ENCODE data around the gene AASDHPPT. TPM values are rescaled to one million over a fixed set of nuclear protein-coding genes. Genes with fewer than 3 reads are reported as not detected.
"Not testable (repeated sequence)": the region's sequence is repeated elsewhere in the genome, so short reads cannot be mapped to it uniquely, and the experiment has no call there.

The AASDHPPT gene
- total RNA-seq, 4 donors from 2014 or later: 35.3 to 49.0 (median 42.4) TPM

DNA sequence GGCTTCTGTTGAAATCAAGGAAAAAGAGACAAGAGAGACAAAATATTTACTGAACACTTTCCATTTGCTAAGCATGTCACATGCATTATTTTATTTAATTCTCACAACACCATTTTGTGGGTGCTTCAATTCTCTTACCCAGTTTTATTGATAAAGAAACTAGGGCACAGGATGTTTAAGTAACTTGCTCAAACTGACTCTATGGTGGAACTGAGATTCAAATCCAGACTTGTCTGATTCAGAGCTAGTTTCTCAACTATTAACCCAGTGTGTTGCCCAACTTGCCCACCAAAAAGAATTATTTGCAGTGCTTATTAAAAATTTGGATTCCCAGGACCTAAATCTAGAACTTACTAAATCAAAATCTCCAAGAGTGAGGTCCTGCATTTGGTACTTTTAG, 33.9 kb upstream of the AASDHPPT start:
- no peak overlapping the region for H3K4me3 ChIP-seq (replicated peaks in 1 of 3)
- TF ChIP-seq POLR2A (IDR thresholded peaks at IDR 0.05): no peak
- TF ChIP-seq, protein P1, sequence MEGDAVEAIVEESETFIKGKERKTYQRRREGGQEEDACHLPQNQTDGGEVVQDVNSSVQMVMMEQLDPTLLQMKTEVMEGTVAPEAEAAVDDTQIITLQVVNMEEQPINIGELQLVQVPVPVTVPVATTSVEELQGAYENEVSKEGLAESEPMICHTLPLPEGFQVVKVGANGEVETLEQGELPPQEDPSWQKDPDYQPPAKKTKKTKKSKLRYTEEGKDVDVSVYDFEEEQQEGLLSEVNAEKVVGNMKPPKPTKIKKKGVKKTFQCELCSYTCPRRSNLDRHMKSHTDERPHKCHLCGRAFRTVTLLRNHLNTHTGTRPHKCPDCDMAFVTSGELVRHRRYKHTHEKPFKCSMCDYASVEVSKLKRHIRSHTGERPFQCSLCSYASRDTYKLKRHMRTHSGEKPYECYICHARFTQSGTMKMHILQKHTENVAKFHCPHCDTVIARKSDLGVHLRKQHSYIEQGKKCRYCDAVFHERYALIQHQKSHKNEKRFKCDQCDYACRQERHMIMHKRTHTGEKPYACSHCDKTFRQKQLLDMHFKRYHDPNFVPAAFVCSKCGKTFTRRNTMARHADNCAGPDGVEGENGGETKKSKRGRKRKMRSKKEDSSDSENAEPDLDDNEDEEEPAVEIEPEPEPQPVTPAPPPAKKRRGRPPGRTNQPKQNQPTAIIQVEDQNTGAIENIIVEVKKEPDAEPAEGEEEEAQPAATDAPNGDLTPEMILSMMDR (IDR thresholded peaks at IDR 0.05): no peak
- H3K36me3 ChIP-seq: no peaks in the 10 kb centered on the region
- H3K4me1 ChIP-seq: no peaks in the 10 kb centered on the region
- H3K27me3 ChIP-seq: no peaks in the 10 kb centered on the region
- intact Hi-C loops (cut with DNase I): no loop called here
- no peak for DNase-seq
- H3K27ac ChIP-seq: no peak overlapping the region
- no peaks in the 10 kb centered on the region for H3K9me3 ChIP-seq

DNA sequence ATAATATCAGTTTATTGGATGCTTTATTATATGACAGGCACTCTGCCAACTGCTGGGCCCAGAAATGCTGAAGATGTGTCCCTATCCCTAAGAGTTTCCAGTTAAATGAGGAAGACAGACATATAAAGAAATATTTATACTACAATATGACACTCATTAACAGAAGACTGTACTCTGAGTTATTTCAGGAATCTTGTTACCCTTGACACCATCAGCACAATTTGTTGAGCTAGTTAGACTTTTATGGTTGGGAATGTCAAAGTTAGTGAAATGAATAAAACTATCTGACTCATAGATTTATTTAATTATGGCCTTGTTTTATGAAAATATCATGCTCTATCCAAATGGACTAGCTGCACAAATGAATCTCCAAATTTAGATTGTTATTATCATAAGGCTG, 29.8 kb upstream of the AASDHPPT start:
- Histone ChIP-seq H3K27me3 (no peaks in the 10 kb centered on the region), H3K36me3 (no peaks in the 10 kb centered on the region), H3K4me3 (replicated peaks in 1 of 3) (no peak overlapping the region), H3K27ac (no peak overlapping the region), H3K4me1 (no peaks in the 10 kb centered on the region), H3K9me3 (no peaks in the 10 kb centered on the region)
- TF ChIP-seq POLR2A (IDR thresholded peaks at IDR 0.05): no peak
- TF ChIP-seq, protein P1 (IDR thresholded peaks at IDR 0.05): no peak
- no peak for DNase-seq
- intact Hi-C loops (cut with DNase I): no loop called here

DNA sequence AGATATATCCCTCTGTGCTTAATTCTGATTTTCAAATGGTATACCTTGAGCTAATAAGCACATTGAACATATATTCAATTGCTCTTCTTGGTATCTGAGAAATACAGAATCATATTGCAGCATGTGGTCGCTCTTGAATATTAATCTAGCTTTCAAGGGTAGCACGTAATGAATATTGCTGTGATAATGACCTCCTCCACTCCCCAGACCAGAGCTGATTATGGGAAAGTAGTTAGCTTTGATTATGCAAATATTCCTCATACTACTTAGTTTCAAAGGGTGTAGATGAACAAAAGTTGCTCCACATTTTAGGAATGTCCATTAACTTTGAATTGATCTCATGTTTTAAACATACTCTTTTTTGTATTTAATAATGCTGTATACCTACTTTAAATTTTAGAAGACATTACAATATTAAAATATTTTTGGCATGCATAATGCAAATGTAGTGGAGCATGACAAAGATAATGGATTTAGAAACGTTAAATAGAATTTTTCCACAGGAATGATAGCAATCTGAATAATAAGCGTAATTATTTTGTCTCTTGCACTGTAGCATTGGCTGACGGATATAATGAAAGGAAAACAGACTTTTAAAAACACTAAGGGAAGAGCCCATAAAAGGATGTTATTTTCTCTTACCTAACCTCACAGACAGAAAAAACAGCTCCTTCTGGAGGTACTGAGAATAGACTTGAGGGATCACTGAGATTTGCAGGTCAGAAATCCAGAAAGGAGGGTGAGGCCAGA, 27.6 kb upstream of the AASDHPPT start:
- Histone ChIP-seq H3K27ac (no peak overlapping the region), H3K9me3 (no peaks in the 10 kb centered on the region), H3K4me1 (no peaks in the 10 kb centered on the region), H3K4me3 (replicated peaks in 1 of 3) (no peak overlapping the region), H3K27me3 (no peaks in the 10 kb centered on the region), H3K36me3 (no peaks in the 10 kb centered on the region)
- no peak for TF ChIP-seq POLR2A (IDR thresholded peaks at IDR 0.05)
- TF ChIP-seq, protein P1 (IDR thresholded peaks at IDR 0.05): no peak
- WGBS, 2 donors: 74 to 79% methylated on average over 5 of the region's 5 CpGs
- intact Hi-C loops (cut with DNase I): no loop called here
- DNase-seq: no peak

DNA sequence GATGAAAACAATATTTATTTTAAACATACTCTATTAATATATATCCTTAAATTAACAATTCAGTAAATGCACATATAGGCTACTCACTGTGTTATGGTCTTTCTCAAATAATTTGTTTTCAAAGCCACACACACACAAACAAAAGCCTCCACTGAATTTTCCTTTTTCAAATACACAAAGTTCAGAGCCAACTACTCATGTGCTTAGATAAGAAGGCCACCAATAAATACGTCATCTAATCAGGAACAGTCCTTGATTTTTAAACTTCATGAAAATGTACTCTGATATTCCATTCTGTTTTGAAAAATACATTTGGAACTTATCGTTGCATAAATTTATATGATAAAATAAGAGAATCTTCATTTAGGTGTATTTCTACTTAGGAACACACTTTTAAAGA, 26.4 kb upstream of the AASDHPPT start:
- Histone ChIP-seq H3K27me3 (no peaks in the 10 kb centered on the region), H3K36me3 (no peaks in the 10 kb centered on the region), H3K4me3 (replicated peaks in 1 of 3) (no peak overlapping the region), H3K4me1 (no peaks in the 10 kb centered on the region), H3K9me3 (no peaks in the 10 kb centered on the region), H3K27ac (no peak overlapping the region)
- WGBS, 2 donors: 89% methylated on average over 2 of the region's 2 CpGs
- intact Hi-C loops (cut with DNase I): no loop called here
- TF ChIP-seq, protein P1 (IDR thresholded peaks at IDR 0.05): no peak
- TF ChIP-seq POLR2A (IDR thresholded peaks at IDR 0.05): no peak
- no peak for DNase-seq

DNA sequence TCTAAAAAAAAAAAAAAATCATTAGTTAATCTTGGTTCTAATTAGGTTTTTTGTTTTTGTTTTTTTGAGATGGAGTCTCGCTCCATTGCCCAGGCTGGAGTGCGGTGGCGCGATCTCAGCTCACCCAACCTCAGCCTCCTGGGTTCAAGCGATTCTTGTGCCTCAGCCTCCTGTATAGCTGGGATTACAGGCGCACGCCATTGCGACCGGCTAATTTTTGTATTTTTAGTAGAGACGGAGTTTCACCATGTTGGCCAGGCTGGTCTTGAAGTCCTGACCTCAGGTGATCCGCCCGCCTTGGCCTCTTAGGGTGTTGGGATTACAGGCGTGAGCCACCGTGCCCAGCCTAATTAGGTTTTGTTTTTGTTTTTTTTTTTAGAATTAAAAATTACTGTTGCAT, 19.1 kb upstream of the AASDHPPT start:
- intact Hi-C loops (cut with DNase I); H3K27me3 ChIP-seq; DNase-seq; H3K9me3 ChIP-seq; H3K36me3 ChIP-seq; H3K27ac ChIP-seq; H3K4me3 ChIP-seq (replicated peaks in 1 of 3); H3K4me1 ChIP-seq: not testable (repeated sequence)
- 98 to 99% methylated on average over 14 of the region's 14 CpGs for WGBS, 2 donors

All from thyroid gland (tissue), 4 donors.